CD4-positive, CD25-positive, alpha-beta regulatory T cell (primary cell): ENCODE measurements around the gene LRRC74B. TPM values are rescaled to one million over a fixed set of nuclear protein-coding genes. Genes with fewer than 3 reads are reported as not detected.

Source experiments
- ATAC-seq, 2 donors: fragments of 150-1000 bp; cut with Tn5 transposase; one replicate each; pipeline ENCODE4 v1.10.0; 2021; ENCODE audit warnings: low read depth in 2 of 2, moderate number of reproducible peaks in 2 of 2, moderate library complexity in 1 of 2
- DNase-seq, 3 donors: peaks; one replicate each; pipeline versions ENCODE4 v3.0.0 to v3.0.0-alpha.2; 2012 to 2022; ENCODE audit warnings: mixed read lengths in 1 of 3
- H3K27ac ChIP-seq: one replicate; pipeline ENCODE4 v1.7.0; 2013; ENCODE audit warnings: mild to moderate bottlenecking, low read length; ENCODE audit not compliant: insufficient read depth, poor library complexity, severe bottlenecking
- H3K27me3 ChIP-seq: one replicate; pipeline ENCODE4 v1.7.0; 2013; ENCODE audit warnings: low read length; ENCODE audit not compliant: control insufficient read depth, insufficient read depth
- H3K36me3 ChIP-seq: one replicate; pipeline ENCODE4 v1.7.0; 2013; ENCODE audit warnings: mild to moderate bottlenecking, low read length, moderate library complexity; ENCODE audit not compliant: control insufficient read depth, insufficient read depth
- H3K4me1 ChIP-seq: 2 replicates; pipeline ENCODE4 v1.7.0; 2013; ENCODE audit warnings: mild to moderate bottlenecking, low read length; ENCODE audit not compliant: insufficient read depth, control insufficient read depth, poor library complexity, severe bottlenecking
- H3K4me3 ChIP-seq: one replicate; pipeline ENCODE4 v1.7.0; 2013; ENCODE audit warnings: low read depth, mild to moderate bottlenecking, low read length, moderate library complexity
- H3K9me3 ChIP-seq, 2 experiments: 1 replicate in 1 of 2; 2 replicates in 1 of 2; pipeline ENCODE4 v1.7.0; 2013; ENCODE audit warnings: low read length in 2 of 2, mild to moderate bottlenecking in 1 of 2, moderate library complexity in 1 of 2; ENCODE audit not compliant: control insufficient read depth in 2 of 2
- H3K27ac Mint-ChIP-seq, 3 donors: one replicate each; pipeline ENCODE4 v1.8.0; 2020 to 2022; ENCODE audit warnings: mild to moderate bottlenecking in 3 of 3, mixed read lengths in 3 of 3, moderate library complexity in 2 of 3
- H3K27me3 Mint-ChIP-seq: one replicate; pipeline ENCODE4 v1.8.0; 2022; ENCODE audit warnings: mild to moderate bottlenecking, mixed read lengths
- H3K36me3 Mint-ChIP-seq: one replicate; pipeline ENCODE4 v1.8.0; 2020; ENCODE audit warnings: mixed read lengths
- H3K4me1 Mint-ChIP-seq, 4 donors: one replicate each; pipeline ENCODE4 v1.8.0; 2020 to 2022; ENCODE audit warnings: mixed read lengths in 4 of 4, mild to moderate bottlenecking in 1 of 4
- H3K4me3 Mint-ChIP-seq, 4 donors: one replicate each; pipeline ENCODE4 v1.8.0; 2020 to 2022; ENCODE audit warnings: mild to moderate bottlenecking in 4 of 4, mixed read lengths in 4 of 4, moderate library complexity in 3 of 4
- H3K9me3 Mint-ChIP-seq, 7 donors: one replicate each; pipeline ENCODE4 v1.8.0; 2020 to 2022; ENCODE audit warnings: mixed read lengths in 7 of 7, mild to moderate bottlenecking in 3 of 7, moderate library complexity in 2 of 7
- polyA plus RNA-seq, 4 donors: library from polyadenylated mRNA; unstranded; fragments of 300-500 nt; fragmentation: Illumina TruSeq; gene quantifications; one replicate each; pipeline ENCODE4 v1.2.3, GENCODE V29; 2021
- total RNA-seq: library from RNA; stranded (reverse); gene quantifications from one replicate; pipeline ENCODE4 v1.2.3, GENCODE V29; 2022

LRRC74B gene
- total and polyA plus RNA-seq, 5 donors from 2014 or later: 0.10 TPM; not detected in 4

DNA sequence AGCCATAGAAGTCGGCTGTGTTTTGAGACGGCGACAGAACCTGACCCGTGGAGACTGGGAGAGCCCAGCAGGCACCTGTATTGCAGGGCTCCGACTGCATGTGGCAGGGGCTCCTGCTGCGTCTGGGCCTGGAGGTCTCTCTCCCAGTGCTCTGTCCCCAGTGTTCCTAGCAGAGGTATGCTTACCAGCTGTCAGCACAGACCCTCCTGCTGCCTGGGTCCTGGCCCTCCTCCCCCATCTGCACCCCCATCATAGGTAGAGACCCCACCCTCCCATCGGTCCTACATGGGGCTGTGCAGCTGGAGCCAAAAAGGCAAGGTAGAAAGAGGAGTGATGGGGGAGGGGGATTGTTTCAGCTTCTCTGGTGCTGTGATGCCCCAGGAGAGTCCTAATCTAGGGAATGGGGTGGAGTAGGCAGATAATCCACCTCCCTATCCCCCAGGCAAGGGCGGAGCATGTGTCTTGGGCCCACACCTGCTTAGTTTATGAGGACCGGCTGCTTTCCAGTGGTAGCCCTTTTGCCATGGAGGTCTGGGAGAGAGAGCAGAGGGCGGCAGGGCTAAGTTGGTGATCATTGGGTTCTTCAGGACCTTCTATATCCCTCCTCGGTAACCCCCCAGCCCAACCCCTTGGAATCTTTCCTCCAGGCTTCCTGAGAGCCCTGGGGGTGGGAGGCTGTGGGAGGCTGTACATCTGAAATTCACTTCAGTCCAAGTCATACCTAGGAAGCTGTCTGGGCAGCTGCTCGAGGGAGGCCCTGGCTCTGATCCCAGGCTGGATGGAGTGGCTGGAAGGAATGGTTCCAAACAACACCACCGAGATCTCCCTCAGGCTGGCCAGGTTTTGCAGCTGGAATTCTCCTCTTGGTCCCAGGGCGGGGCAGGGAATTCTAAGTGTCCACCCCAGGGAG is 18.7 kb upstream of the LRRC74B start:
- H3K4me1 ChIP-seq: peaks cover 9% of the 10 kb centered on the region
- H3K4me1 Mint-ChIP-seq: peaks cover 0 to 15% (median 7%) of the 10 kb centered on the region in 4 donors
- peaks cover 12% of the 10 kb centered on the region for H3K27me3 Mint-ChIP-seq
- H3K36me3 ChIP-seq: no peaks in the 10 kb centered on the region
- DNase-seq (no peak), ATAC-seq (no peak)
- H3K27ac Mint-ChIP-seq: no peak overlapping the region
- no peak overlapping the region for H3K4me3 ChIP-seq
- no peak overlapping the region for H3K4me3 Mint-ChIP-seq
- H3K9me3 ChIP-seq: no peaks in the 10 kb centered on the region
- no peaks in the 10 kb centered on the region for H3K27me3 ChIP-seq
- no peak overlapping the region for H3K27ac ChIP-seq
- H3K36me3 Mint-ChIP-seq: no peaks in the 10 kb centered on the region
- no peaks in the 10 kb centered on the region for H3K9me3 Mint-ChIP-seq

DNA sequence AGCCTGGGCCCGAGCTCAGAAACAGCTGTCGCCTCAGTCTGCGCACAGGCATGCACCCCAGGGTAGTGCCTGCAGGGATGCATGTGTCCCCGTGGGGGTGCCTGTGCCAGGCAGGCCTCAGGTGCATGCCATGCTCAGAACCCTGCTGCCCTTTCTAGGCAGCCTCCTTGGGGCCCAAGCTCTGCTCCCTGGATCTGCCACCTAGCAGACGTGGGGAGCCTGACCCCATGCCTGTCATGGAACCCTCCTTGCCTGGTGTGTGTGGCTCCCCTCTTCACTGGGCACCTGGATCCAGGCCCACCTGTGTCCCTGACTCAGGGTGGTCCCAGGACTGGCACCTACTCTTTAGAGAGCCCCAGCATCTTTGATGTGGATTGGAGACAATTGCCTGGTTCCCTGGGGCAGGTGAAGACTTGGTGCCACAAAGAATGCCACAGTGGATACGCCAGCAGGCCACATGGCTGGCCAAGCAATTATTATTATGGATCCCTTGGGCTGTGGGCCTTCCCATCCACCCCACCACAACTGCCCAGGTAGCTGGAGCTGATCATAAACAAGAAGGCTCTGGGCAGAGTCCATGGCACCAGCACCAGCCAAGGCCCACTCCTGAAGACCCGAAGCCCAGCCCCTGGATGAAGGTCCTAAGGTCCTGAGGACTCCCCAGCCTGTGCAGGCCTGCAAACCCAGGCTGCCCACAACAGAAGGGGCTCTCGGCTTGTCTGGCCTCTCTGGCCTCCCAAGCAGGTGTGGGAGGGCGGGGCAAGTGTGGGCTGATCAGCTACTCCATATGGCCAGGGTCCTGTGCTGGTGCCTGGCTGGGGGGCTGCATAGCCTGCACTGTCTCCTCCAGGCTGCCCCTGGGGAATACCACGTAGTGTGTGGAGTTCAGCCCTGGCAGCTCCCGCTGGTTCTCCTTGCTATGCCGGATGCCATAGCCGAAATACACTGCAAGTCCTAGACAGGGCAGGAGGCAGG is 17.2 kb upstream of the LRRC74B start:
- H3K36me3 ChIP-seq: no peaks in the 10 kb centered on the region
- DNase-seq (no peak), ATAC-seq (no peak)
- Mint-ChIP-seq H3K36me3 (no peaks in the 10 kb centered on the region), H3K4me1 (peaks cover 0 to 15% (median 5%) of the 10 kb centered on the region in 4 donors), H3K4me3 (no peak overlapping the region), H3K27ac (peak overlapping the region in 1 of 3 donors; percentile 48), H3K9me3 (no peaks in the 10 kb centered on the region), H3K27me3 (peaks cover 18% of the 10 kb centered on the region)
- H3K27ac ChIP-seq: no peak overlapping the region
- no peaks in the 10 kb centered on the region for H3K9me3 ChIP-seq
- H3K4me1 ChIP-seq: peaks cover 9% of the 10 kb centered on the region
- H3K27me3 ChIP-seq: peaks cover 2% of the 10 kb centered on the region
- H3K4me3 ChIP-seq: no peak overlapping the region

DNA sequence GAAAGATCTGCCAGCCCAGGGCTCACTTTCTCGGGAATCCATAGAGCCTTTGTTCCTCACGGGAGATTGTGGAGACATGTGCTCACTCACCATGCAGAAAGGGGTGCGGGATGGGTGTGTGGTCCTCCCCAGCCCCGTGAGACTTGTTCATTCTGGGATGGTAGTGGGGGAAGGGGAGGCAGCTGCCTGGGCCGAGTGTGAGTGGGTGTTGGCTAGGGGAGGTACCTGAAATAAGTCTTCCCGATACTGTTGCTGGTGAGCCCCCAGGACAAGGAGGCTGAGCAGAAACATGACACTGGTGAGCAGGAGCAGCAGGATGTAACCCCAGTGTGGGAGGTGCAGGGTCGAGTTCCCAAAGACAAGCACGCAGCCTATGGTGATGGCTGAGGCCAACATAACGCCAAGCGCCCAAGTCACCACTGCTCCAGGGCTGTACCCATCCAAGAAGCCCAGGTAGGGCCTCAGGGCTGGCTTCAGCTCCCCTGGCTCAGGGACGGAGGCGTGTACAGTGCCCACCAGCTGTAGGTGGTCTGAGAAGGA is 16.2 kb upstream of the LRRC74B start:
- Mint-ChIP-seq H3K27ac (no peak overlapping the region), H3K9me3 (no peaks in the 10 kb centered on the region)

DNA sequence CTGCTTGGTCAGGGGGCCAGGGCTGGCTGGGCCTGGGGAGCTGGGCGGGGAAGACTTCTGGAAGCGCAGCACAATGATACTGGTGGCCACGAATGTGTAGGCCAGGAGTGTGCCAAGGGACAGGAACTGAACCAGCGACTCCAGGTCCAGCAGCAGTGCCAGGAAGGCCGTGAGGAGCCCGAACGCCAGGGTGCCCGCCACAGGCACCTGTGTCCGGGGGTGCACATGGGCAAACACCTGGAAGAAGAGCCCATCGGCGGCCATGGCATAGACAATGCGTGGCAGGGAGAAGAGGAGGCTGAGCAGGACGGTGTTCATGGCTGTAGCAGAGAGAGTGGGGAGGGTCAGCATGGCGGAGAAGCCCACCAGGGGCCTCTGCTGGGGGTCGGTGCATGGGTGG is 15.7 kb upstream of the LRRC74B start:
- H3K4me1 Mint-ChIP-seq: peaks cover 0 to 13% (median 3%) of the 10 kb centered on the region in 4 donors
- Histone ChIP-seq H3K4me3 (no peak overlapping the region), H3K36me3 (no peaks in the 10 kb centered on the region), H3K27ac (no peak overlapping the region), H3K4me1 (peaks cover 8% of the 10 kb centered on the region), H3K9me3 (no peaks in the 10 kb centered on the region), H3K27me3 (peaks cover 6% of the 10 kb centered on the region)
- DNase-seq: no peak
- no peaks in the 10 kb centered on the region for H3K9me3 Mint-ChIP-seq
- peak overlapping the region in 1 of 3 donors; percentile 35 for H3K27ac Mint-ChIP-seq
- H3K4me3 Mint-ChIP-seq: no peak overlapping the region
- ATAC-seq: no peak
- H3K36me3 Mint-ChIP-seq: no peaks in the 10 kb centered on the region
- peaks cover 33% of the 10 kb centered on the region for H3K27me3 Mint-ChIP-seq

More for the DNA sequence above, 16.2 kb upstream of the LRRC74B start:
- Histone ChIP-seq H3K27ac (no peak overlapping the region), H3K4me1 (peaks cover 9% of the 10 kb centered on the region), H3K27me3 (peaks cover 6% of the 10 kb centered on the region), H3K4me3 (no peak overlapping the region), H3K36me3 (no peaks in the 10 kb centered on the region), H3K9me3 (no peaks in the 10 kb centered on the region)
- ATAC-seq (no peak), DNase-seq (no peak)
- H3K4me1 Mint-ChIP-seq: peaks cover 0 to 15% (median 5%) of the 10 kb centered on the region in 4 donors
- peaks cover 28% of the 10 kb centered on the region for H3K27me3 Mint-ChIP-seq
- no peaks in the 10 kb centered on the region for H3K36me3 Mint-ChIP-seq
- no peak overlapping the region for H3K4me3 Mint-ChIP-seq

DNA sequence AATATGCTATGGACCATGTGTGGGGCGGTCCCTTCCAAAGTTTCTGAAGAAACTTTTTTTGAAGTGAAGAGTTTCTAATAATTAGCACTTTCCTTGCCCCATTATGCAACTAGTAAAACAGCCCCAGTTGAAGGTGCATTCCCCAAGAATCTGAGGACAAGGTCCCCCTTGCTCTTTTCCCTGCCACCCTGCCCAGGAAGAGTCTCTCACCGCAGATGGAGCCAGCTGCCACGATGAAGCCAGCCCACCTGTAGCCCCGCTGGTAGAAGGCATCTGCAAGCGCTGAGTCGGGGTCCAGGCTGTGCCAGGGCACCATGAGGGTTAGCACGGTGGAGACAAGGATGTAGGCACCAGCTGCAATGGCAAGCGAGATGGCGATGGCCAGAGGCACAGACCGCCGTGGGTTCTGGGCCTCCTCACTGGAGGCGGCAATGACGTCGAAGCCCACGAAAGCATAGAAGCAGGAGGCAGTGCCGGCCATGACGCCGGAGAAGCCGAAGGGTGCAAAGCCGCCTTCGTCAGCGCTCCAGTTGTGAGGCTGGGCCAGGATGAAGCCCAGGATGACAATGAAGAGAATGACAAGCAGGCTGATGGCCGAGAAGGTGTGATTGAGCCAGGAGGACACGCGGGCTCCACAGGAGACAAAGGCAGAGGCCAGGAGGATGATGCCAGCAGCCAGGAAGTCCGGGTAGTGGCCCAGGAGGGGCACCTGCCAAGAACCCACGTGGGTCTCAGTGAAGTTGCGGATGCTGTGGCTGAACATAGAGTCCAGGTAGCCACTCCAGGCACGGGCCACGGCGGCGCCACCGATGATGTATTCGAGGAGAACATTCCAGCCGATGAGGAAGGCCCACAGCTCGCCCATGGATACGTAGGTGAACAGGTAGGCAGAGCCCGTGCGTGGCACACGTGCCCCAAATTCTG is 14.9 kb upstream of the LRRC74B start:
- DNase-seq: no peak
- Mint-ChIP-seq H3K4me1 (peaks cover 0 to 5% (median 0%) of the 10 kb centered on the region in 4 donors), H3K9me3 (no peaks in the 10 kb centered on the region), H3K4me3 (no peak overlapping the region), H3K27ac (no peak overlapping the region), H3K27me3 (peaks cover 41% of the 10 kb centered on the region), H3K36me3 (no peaks in the 10 kb centered on the region)
- no peaks in the 10 kb centered on the region for H3K36me3 ChIP-seq
- no peak overlapping the region for H3K4me3 ChIP-seq
- H3K27me3 ChIP-seq: peaks cover 6% of the 10 kb centered on the region
- no peak overlapping the region for H3K27ac ChIP-seq
- H3K9me3 ChIP-seq: no peaks in the 10 kb centered on the region
- no peak for ATAC-seq
- no peaks in the 10 kb centered on the region for H3K4me1 ChIP-seq

DNA sequence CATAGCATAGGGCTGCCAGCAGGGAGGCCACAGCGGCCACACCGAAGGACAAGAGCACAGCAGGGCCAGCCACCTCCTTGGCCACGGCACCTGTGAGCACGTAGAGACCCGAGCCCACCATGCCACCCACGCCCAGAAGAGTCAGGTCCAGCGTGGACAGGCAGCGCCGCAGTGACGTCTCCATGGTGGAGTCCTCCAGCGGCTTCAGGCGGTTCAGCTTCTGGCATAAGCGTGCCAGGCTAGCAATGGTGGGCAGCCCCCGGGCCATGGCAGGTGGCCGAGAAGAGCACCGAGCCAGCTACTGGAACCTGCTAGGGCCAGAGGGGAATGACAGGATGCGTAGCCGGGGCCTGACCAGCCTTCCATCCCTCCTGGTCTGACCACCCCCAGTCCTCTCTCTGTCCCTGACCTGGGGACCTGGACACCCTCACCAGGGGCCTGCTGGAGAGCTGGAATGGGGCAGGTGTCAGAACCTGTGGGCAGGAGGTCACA is 14.2 kb upstream of the LRRC74B start:
- ATAC-seq (no peak), DNase-seq (no peak)
- Mint-ChIP-seq H3K27me3 (peaks cover 46% of the 10 kb centered on the region), H3K36me3 (no peaks in the 10 kb centered on the region), H3K9me3 (no peaks in the 10 kb centered on the region), H3K27ac (no peak overlapping the region), H3K4me1 (peaks cover 0 to 5% (median 0%) of the 10 kb centered on the region in 4 donors), H3K4me3 (no peak overlapping the region)
- Histone ChIP-seq H3K4me1 (no peaks in the 10 kb centered on the region), H3K36me3 (no peaks in the 10 kb centered on the region), H3K27ac (no peak overlapping the region), H3K9me3 (no peaks in the 10 kb centered on the region), H3K4me3 (no peak overlapping the region), H3K27me3 (peaks cover 6% of the 10 kb centered on the region)
